ENCODE measurements around the gene ATP12A.

Gene ATP12A

GRCh38 chr13:24680258-24680920 is at the start of gene ATP12A:
TSS of gene ATP12A (plus strand) at chr13:24680408. CDS start at chr13:24680744, 336 bp downstream.
- DNase-seq (ENCODE audit: low read depth), result peak; percentile 26

GRCh38 chr13:24630851-24631620 is 49.2 kb upstream of the ATP12A start:
- no peak for DNase-seq (ENCODE audit: low read depth)

GRCh38 chr13:24631922-24632321 is 48.3 kb upstream of the ATP12A start:
- no peak for DNase-seq (ENCODE audit: low read depth)

- no peak for DNase-seq (ENCODE audit: low read depth)
Measured at GRCh38 chr13:24632382-24633121, 47.7 kb upstream of the ATP12A start.

GRCh38 chr13:24636776-24637175 is 43.4 kb upstream of the ATP12A start:
- DNase-seq (ENCODE audit: low read depth), result no peak

GRCh38 chr13:24638096-24638495 is 42.1 kb upstream of the ATP12A start:
- no peak for DNase-seq (ENCODE audit: low read depth)

- DNase-seq (ENCODE audit: low read depth), result no peak
Measured at GRCh38 chr13:24640752-24641151, 39.5 kb upstream of the ATP12A start.

GRCh38 chr13:24642219-24642618 is 38.0 kb upstream of the ATP12A start:
- DNase-seq (ENCODE audit: low read depth), result no peak

- no peak for DNase-seq (ENCODE audit: low read depth)
Measured at GRCh38 chr13:24644036-24644435, 36.2 kb upstream of the ATP12A start.

- no peak for DNase-seq (ENCODE audit: low read depth)
Measured at GRCh38 chr13:24648271-24648670, 31.9 kb upstream of the ATP12A start.

- DNase-seq (ENCODE audit: low read depth), result no peak
Measured at GRCh38 chr13:24648983-24649687, 31.1 kb upstream of the ATP12A start.

GRCh38 chr13:24649688-24650043 is 30.5 kb upstream of the ATP12A start:
- no peak for DNase-seq (ENCODE audit: low read depth)

GRCh38 chr13:24650161-24650560 is 30.0 kb upstream of the ATP12A start:
- no peak for DNase-seq (ENCODE audit: low read depth)

- DNase-seq (ENCODE audit: low read depth), result no peak
Measured at GRCh38 chr13:24651718-24652345, 28.4 kb upstream of the ATP12A start.

- DNase-seq (ENCODE audit: low read depth), result no peak
Measured at GRCh38 chr13:24652359-24652758, 27.8 kb upstream of the ATP12A start.

- no peak for DNase-seq (ENCODE audit: low read depth)
Measured at GRCh38 chr13:24654741-24655140, 25.5 kb upstream of the ATP12A start.

GRCh38 chr13:24659239-24659638 is 21.0 kb upstream of the ATP12A start:
- DNase-seq (ENCODE audit: low read depth), result no peak

GRCh38 chr13:24660023-24660741 is 20.0 kb upstream of the ATP12A start:
- no peak for DNase-seq (ENCODE audit: low read depth)

- no peak for DNase-seq (ENCODE audit: low read depth)
Measured at GRCh38 chr13:24661713-24662112, 18.5 kb upstream of the ATP12A start.

- DNase-seq (ENCODE audit: low read depth), result no peak
Measured at GRCh38 chr13:24662195-24663088, 17.8 kb upstream of the ATP12A start.

Data from stimulated activated CD8-positive, alpha-beta memory T cell treated with anti-CD3 and anti-CD28 coated beads, Interleukin-4, amount 100 ng/mL, for 24 hours (primary cell).